ENCODE data around the gene TMEM213.
A peak's percentile ranks its signal among the peaks of the same experiment; 100 is the strongest.

TMEM213 gene

GRCh38 chr7:138797715-138798320 is at the start of gene TMEM213, which contains the start of gene ATP6V0A4:
TSS of gene TMEM213 (plus strand) at chr7:138797994. CDS start at chr7:138798105, 111 bp downstream.
TSS of gene ATP6V0A4 (minus strand) at chr7:138798196. CDS start at chr7:138771247, 26,949 bp downstream.
- peaks cover 6% of the 10 kb centered on the region for H3K27me3 Mint-ChIP-seq
- peak; percentile 30 for DNase-seq
- CTCF ChIA-PET, result no interaction called here
- no peak within 1 kb of the TSS for H3K27ac Mint-ChIP-seq
- H3K4me1 Mint-ChIP-seq, result peaks cover 28% of the 10 kb centered on the region
- peaks cover 6% of the 10 kb centered on the region for H3K36me3 Mint-ChIP-seq
- no peak within 1 kb of the TSS for H3K4me3 Mint-ChIP-seq
- H3K9me3 Mint-ChIP-seq, result peaks cover 6% of the 10 kb centered on the region

GRCh38 chr7:138748666-138749065 is 49.1 kb upstream of the TMEM213 start:
- CTCF ChIA-PET, result interaction anchor here (0.7 to 3.9 kb wide), 2 partner anchors 10 to 138 kb away, joined by 4 to 14 read pairs; no protein-coding TSS in a partner anchor
- H3K4me3 Mint-ChIP-seq, result no peak overlapping the region
- no peaks in the 10 kb centered on the region for H3K9me3 Mint-ChIP-seq
- H3K27ac Mint-ChIP-seq, result no peak overlapping the region
- peaks cover 3% of the 10 kb centered on the region for H3K36me3 Mint-ChIP-seq
- DNase-seq, result no peak
- no peaks in the 10 kb centered on the region for H3K27me3 Mint-ChIP-seq
- peaks cover 73% of the 10 kb centered on the region for H3K4me1 Mint-ChIP-seq

GRCh38 chr7:138749960-138750359 is 47.8 kb upstream of the TMEM213 start:
- H3K36me3 Mint-ChIP-seq, result peaks cover 3% of the 10 kb centered on the region

GRCh38 chr7:138750473-138750872 is 47.3 kb upstream of the TMEM213 start:
- Mint-ChIP-seq H3K4me3 (no peak overlapping the region), H3K27ac (no peak overlapping the region), H3K9me3 (no peaks in the 10 kb centered on the region), H3K4me1 (peaks cover 70% of the 10 kb centered on the region), H3K27me3 (no peaks in the 10 kb centered on the region), H3K36me3 (peaks cover 3% of the 10 kb centered on the region)
- CTCF ChIA-PET, result interaction anchor here (3.9 kb wide), 1 partner anchor 12 kb away, joined by 14 read pairs; no protein-coding TSS in a partner anchor
- DNase-seq, result no peak

More at GRCh38 chr7:138749960-138750359, 47.8 kb upstream of the TMEM213 start:
- Mint-ChIP-seq H3K9me3 (no peaks in the 10 kb centered on the region), H3K27ac (no peak overlapping the region), H3K4me1 (peaks cover 71% of the 10 kb centered on the region), H3K4me3 (no peak overlapping the region), H3K27me3 (no peaks in the 10 kb centered on the region)
- no peak for DNase-seq
- CTCF ChIA-PET, result interaction anchor here (3.9 kb wide), 1 partner anchor 11 kb away, joined by 14 read pairs; no protein-coding TSS in a partner anchor

GRCh38 chr7:138750901-138751464 is 46.8 kb upstream of the TMEM213 start:
- peaks cover 3% of the 10 kb centered on the region for H3K36me3 Mint-ChIP-seq
- H3K27ac Mint-ChIP-seq, result peak overlapping the region; percentile 58
- no peaks in the 10 kb centered on the region for H3K27me3 Mint-ChIP-seq
- H3K4me3 Mint-ChIP-seq, result no peak overlapping the region
- no peaks in the 10 kb centered on the region for H3K9me3 Mint-ChIP-seq
- CTCF ChIA-PET, result interaction anchor here (3.9 kb wide), 1 partner anchor 12 kb away, joined by 14 read pairs; no protein-coding TSS in a partner anchor
- peaks cover 70% of the 10 kb centered on the region for H3K4me1 Mint-ChIP-seq
- no peak for DNase-seq

- peak overlapping the region; percentile 94 for H3K27ac Mint-ChIP-seq
- DNase-seq, result peak; percentile 97
- H3K9me3 Mint-ChIP-seq, result no peaks in the 10 kb centered on the region
- no peaks in the 10 kb centered on the region for H3K27me3 Mint-ChIP-seq
- CTCF ChIA-PET, result interaction anchor here (1.0 to 1.9 kb wide), 3 partner anchors 120 to 751 kb away, joined by 3 to 6 read pairs (median 4); partner anchors contain the start of gene CREB3L2
- peaks cover 77% of the 10 kb centered on the region for H3K4me1 Mint-ChIP-seq
- H3K4me3 Mint-ChIP-seq, result no peak overlapping the region
- H3K36me3 Mint-ChIP-seq, result peaks cover 3% of the 10 kb centered on the region
Observed at GRCh38 chr7:138752518-138753149, 45.2 kb upstream of the TMEM213 start.

- CTCF ChIA-PET, result interaction anchor here (1.0 to 1.9 kb wide), 3 partner anchors 120 to 751 kb away, joined by 3 to 6 read pairs (median 4); partner anchors contain the start of gene CREB3L2
- no peak for DNase-seq
- Mint-ChIP-seq H3K9me3 (no peaks in the 10 kb centered on the region), H3K4me1 (peaks cover 78% of the 10 kb centered on the region), H3K27me3 (no peaks in the 10 kb centered on the region), H3K36me3 (peaks cover 3% of the 10 kb centered on the region), H3K4me3 (no peak overlapping the region), H3K27ac (peak overlapping the region; percentile 94)
Observed at GRCh38 chr7:138753150-138753518, 44.7 kb upstream of the TMEM213 start.

GRCh38 chr7:138753610-138754009 is 44.2 kb upstream of the TMEM213 start:
- no peaks in the 10 kb centered on the region for H3K9me3 Mint-ChIP-seq
- H3K4me1 Mint-ChIP-seq, result peaks cover 76% of the 10 kb centered on the region
- no peak overlapping the region for H3K4me3 Mint-ChIP-seq

GRCh38 chr7:138755331-138755747 is 42.5 kb upstream of the TMEM213 start:
- Mint-ChIP-seq H3K4me1 (peaks cover 58% of the 10 kb centered on the region), H3K27ac (no peak overlapping the region), H3K36me3 (peaks cover 3% of the 10 kb centered on the region), H3K9me3 (no peaks in the 10 kb centered on the region), H3K27me3 (no peaks in the 10 kb centered on the region), H3K4me3 (no peak overlapping the region)
- DNase-seq, result no peak
- CTCF ChIA-PET, result interaction anchor here (1.1 kb wide), 1 partner anchor 17 kb away, joined by 3 read pairs; no protein-coding TSS in a partner anchor

More at GRCh38 chr7:138753610-138754009, 44.2 kb upstream of the TMEM213 start:
- no peak for DNase-seq
- CTCF ChIA-PET, result interaction anchor here (1.5 to 1.9 kb wide), 2 partner anchors 119 to 133 kb away, joined by 4 to 6 read pairs; no protein-coding TSS in a partner anchor
- Mint-ChIP-seq H3K27ac (peak overlapping the region; percentile 94), H3K27me3 (no peaks in the 10 kb centered on the region), H3K36me3 (peaks cover 3% of the 10 kb centered on the region)

- no peaks in the 10 kb centered on the region for H3K27me3 Mint-ChIP-seq
- H3K27ac Mint-ChIP-seq, result no peak overlapping the region
- no peak for DNase-seq
- H3K4me3 Mint-ChIP-seq, result no peak overlapping the region
- peaks cover 1% of the 10 kb centered on the region for H3K36me3 Mint-ChIP-seq
- CTCF ChIA-PET, result interaction anchor here (1.1 to 1.5 kb wide), 2 partner anchors 17 to 110 kb away, joined by 3 read pairs; no protein-coding TSS in a partner anchor
- H3K9me3 Mint-ChIP-seq, result no peaks in the 10 kb centered on the region
- peaks cover 52% of the 10 kb centered on the region for H3K4me1 Mint-ChIP-seq
Observed at GRCh38 chr7:138755842-138756590, 41.8 kb upstream of the TMEM213 start.

- CTCF ChIA-PET, result interaction anchor here (1.5 kb wide), 1 partner anchor 109 kb away, joined by 3 read pairs; no protein-coding TSS in a partner anchor
- peaks cover 45% of the 10 kb centered on the region for H3K4me1 Mint-ChIP-seq
- DNase-seq, result no peak
- H3K27ac Mint-ChIP-seq, result no peak overlapping the region
- no peaks in the 10 kb centered on the region for H3K27me3 Mint-ChIP-seq
- no peak overlapping the region for H3K4me3 Mint-ChIP-seq
- no peaks in the 10 kb centered on the region for H3K9me3 Mint-ChIP-seq
- no peaks in the 10 kb centered on the region for H3K36me3 Mint-ChIP-seq
Observed at GRCh38 chr7:138756591-138757242, 41.1 kb upstream of the TMEM213 start.

- H3K9me3 Mint-ChIP-seq, result no peaks in the 10 kb centered on the region
- H3K4me1 Mint-ChIP-seq, result peaks cover 4% of the 10 kb centered on the region
- H3K27me3 Mint-ChIP-seq, result peaks cover 12% of the 10 kb centered on the region
- CTCF ChIA-PET, result no interaction called here
- no peak overlapping the region for H3K27ac Mint-ChIP-seq
- no peak for DNase-seq
- H3K36me3 Mint-ChIP-seq, result no peaks in the 10 kb centered on the region
- no peak overlapping the region for H3K4me3 Mint-ChIP-seq
Observed at GRCh38 chr7:138768241-138768640, 29.6 kb upstream of the TMEM213 start.

- no peak overlapping the region for H3K27ac Mint-ChIP-seq
- no peaks in the 10 kb centered on the region for H3K36me3 Mint-ChIP-seq
- CTCF ChIA-PET, result no interaction called here
- no peaks in the 10 kb centered on the region for H3K9me3 Mint-ChIP-seq
- peaks cover 13% of the 10 kb centered on the region for H3K27me3 Mint-ChIP-seq
- H3K4me1 Mint-ChIP-seq, result peaks cover 4% of the 10 kb centered on the region
- no peak for DNase-seq
- no peak overlapping the region for H3K4me3 Mint-ChIP-seq
Observed at GRCh38 chr7:138770904-138771303, 26.9 kb upstream of the TMEM213 start.

Data from activated naive CD4-positive, alpha-beta T cell treated with anti-CD3 and anti-CD28 coated beads, Interleukin-2, amount 10 ng/mL, durations not matched to agents 7 days and 5 days (primary cell).